H9 (cell line): ENCODE results near the gene DPP6. TPM values are rescaled to one million over a fixed set of nuclear protein-coding genes. Genes with fewer than 3 reads are reported as not detected.
"Not testable (repeated sequence)": the region's sequence is repeated elsewhere in the genome, so short reads cannot be mapped to it uniquely, and the experiment has no call there.

ENCODE experiments used
- DNase-seq: peaks from one replicate; pipeline ENCODE4 v3.0.0-alpha.2; 2017
- H2AFZ ChIP-seq: one replicate; pipeline ENCODE4 v1.6.1; 2013; ENCODE audit warnings: mild to moderate bottlenecking, low read length, control low read depth, moderate library complexity
- H2AK5ac ChIP-seq: 2 replicates; pipeline ENCODE4 v1.6.1; 2013; ENCODE audit warnings: low read length, control low read depth, mixed read lengths; ENCODE audit not compliant: insufficient read length
- H2BK120ac ChIP-seq: one replicate; pipeline ENCODE4 v1.6.1; 2013; ENCODE audit warnings: low read depth, mild to moderate bottlenecking, low read length, control low read depth, inconsistent platforms; ENCODE audit not compliant: poor library complexity, severe bottlenecking
- H2BK12ac ChIP-seq: 2 replicates; pipeline ENCODE4 v1.6.1; 2013; ENCODE audit warnings: low read length, control low read depth, mixed read lengths, low read depth; ENCODE audit not compliant: insufficient read length
- H2BK15ac ChIP-seq: 2 replicates; pipeline ENCODE4 v1.6.1; 2013; ENCODE audit warnings: low read depth, low read length, control low read depth
- H2BK20ac ChIP-seq: one replicate; pipeline ENCODE4 v1.6.1; 2013; ENCODE audit warnings: low read depth, mild to moderate bottlenecking, low read length, control low read depth, inconsistent platforms; ENCODE audit not compliant: poor library complexity, severe bottlenecking
- H2BK5ac ChIP-seq: 2 replicates; pipeline ENCODE4 v1.6.1; 2013; ENCODE audit warnings: low read length, control low read depth, mixed read lengths; ENCODE audit not compliant: insufficient read length
- H3K14ac ChIP-seq: 2 replicates; pipeline ENCODE4 v1.6.1; 2013; ENCODE audit warnings: low read length, control low read depth; ENCODE audit not compliant: insufficient read depth
- H3K18ac ChIP-seq: 2 replicates; pipeline ENCODE4 v1.6.1; 2013; ENCODE audit warnings: low read depth, mild to moderate bottlenecking, mixed read lengths, low read length, control low read depth; ENCODE audit not compliant: insufficient read length
- H3K23ac ChIP-seq: 2 replicates; pipeline ENCODE4 v1.6.1; 2013; ENCODE audit warnings: low read length, control low read depth, mixed read lengths, low read depth; ENCODE audit not compliant: insufficient read length
- H3K23me2 ChIP-seq: 2 replicates; pipeline ENCODE4 v1.6.1; 2013; ENCODE audit warnings: low read depth, mild to moderate bottlenecking, mixed read lengths, low read length, control low read depth; ENCODE audit not compliant: insufficient read length, poor library complexity, severe bottlenecking
- H3K27ac ChIP-seq: 2 replicates; pipeline ENCODE4 v1.5.1; 2013; ENCODE audit warnings: low read length, control low read depth, mixed read lengths, low read depth; ENCODE audit not compliant: insufficient read length
- H3K27me3 ChIP-seq: 2 replicates; pipeline ENCODE4 v1.6.1; 2013; ENCODE audit warnings: low read length, control low read depth, inconsistent platforms; ENCODE audit not compliant: insufficient read depth
- H3K4ac ChIP-seq: 2 replicates; pipeline ENCODE4 v1.6.1; 2013; ENCODE audit warnings: low read depth, mild to moderate bottlenecking, control low read depth, inconsistent platforms, low read length, moderate library complexity
- H3K4me1 ChIP-seq: 2 replicates; pipeline ENCODE4 v1.6.1; 2013; ENCODE audit warnings: low read length, control low read depth, inconsistent platforms; ENCODE audit not compliant: insufficient read depth
- H3K4me2 ChIP-seq: 2 replicates; pipeline ENCODE4 v1.6.1; 2013; ENCODE audit warnings: low read length, control low read depth, mixed read lengths; ENCODE audit not compliant: insufficient read length, insufficient read depth
- H3K56ac ChIP-seq: 2 replicates; pipeline ENCODE4 v1.6.1; 2013; ENCODE audit warnings: low read depth, mild to moderate bottlenecking, mixed read lengths, low read length, control low read depth; ENCODE audit not compliant: insufficient read length
- H3K79me1 ChIP-seq: 2 replicates; pipeline ENCODE4 v1.6.1; 2013; ENCODE audit warnings: low read depth, mild to moderate bottlenecking, moderate library complexity, low read length, control low read depth, inconsistent platforms; ENCODE audit not compliant: insufficient read depth, poor library complexity, severe bottlenecking
- H3K79me2 ChIP-seq: 2 replicates; pipeline ENCODE4 v1.6.1; 2013; ENCODE audit warnings: low read length, control low read depth, inconsistent platforms; ENCODE audit not compliant: insufficient read depth
- H3K9ac ChIP-seq: 2 replicates; pipeline ENCODE4 v1.6.1; 2013; ENCODE audit warnings: low read length, control low read depth, mixed read lengths; ENCODE audit not compliant: insufficient read length; ENCODE audit errors: extremely low read depth
- H3K9me3 ChIP-seq: one replicate; pipeline ENCODE4 v1.6.1; 2013; ENCODE audit warnings: low read depth, low read length, inconsistent platforms; ENCODE audit not compliant: control insufficient read depth
- H3T11ph ChIP-seq: one replicate; pipeline ENCODE4 v1.6.1; 2013; ENCODE audit warnings: mild to moderate bottlenecking, low read length, control low read depth, inconsistent platforms
- H4K20me1 ChIP-seq: one replicate; pipeline ENCODE4 v1.6.1; 2013; ENCODE audit not compliant: control insufficient read depth, insufficient read length, insufficient read depth
- H4K5ac ChIP-seq: 2 replicates; pipeline ENCODE4 v1.6.1; 2013; ENCODE audit warnings: low read depth, mild to moderate bottlenecking, mixed read lengths, low read length, control low read depth; ENCODE audit not compliant: insufficient read length
- H4K8ac ChIP-seq: replicated peaks from 2 replicates; pipeline ENCODE4 v1.6.1; 2013; ENCODE audit warnings: low read length, control low read depth, mixed read lengths, low read depth; ENCODE audit not compliant: insufficient read length
- H4K91ac ChIP-seq: 2 replicates; pipeline ENCODE4 v1.6.1; 2013; ENCODE audit warnings: low read depth, mild to moderate bottlenecking, moderate library complexity, mixed read lengths, low read length, control low read depth; ENCODE audit not compliant: insufficient read length
- H3K27ac Mint-ChIP-seq, 3 experiments: 2 replicates in 2 of 3; 3 replicates in 1 of 3; pipeline ENCODE4 v1.8.0; 2020 to 2021; ENCODE audit warnings: mixed read lengths in 3 of 3, mild to moderate bottlenecking in 1 of 3, moderate library complexity in 1 of 3
- H3K27me3 Mint-ChIP-seq: 2 replicates; pipeline ENCODE4 v1.8.0; 2021; ENCODE audit warnings: low read depth, mild to moderate bottlenecking, moderate library complexity, mixed read lengths
- H3K36me3 Mint-ChIP-seq, 3 experiments: 2 replicates in 2 of 3; 3 replicates in 1 of 3; pipeline ENCODE4 v1.8.0; 2020 to 2021; ENCODE audit warnings: low read depth in 3 of 3, mixed read lengths in 3 of 3; ENCODE audit not compliant: insufficient read depth in 1 of 3
- H3K4me1 Mint-ChIP-seq, 2 experiments: 2 replicates each; pipeline ENCODE4 v1.8.0; 2020; ENCODE audit warnings: mixed read lengths in 2 of 2
- H3K4me3 Mint-ChIP-seq, 2 experiments: 2 replicates in 1 of 2; 3 replicates in 1 of 2; pipeline ENCODE4 v1.8.0; 2020 to 2021; ENCODE audit warnings: mild to moderate bottlenecking in 2 of 2, mixed read lengths in 2 of 2, moderate library complexity in 1 of 2
- H3K9me3 Mint-ChIP-seq, 2 experiments: 2 replicates in 1 of 2; 3 replicates in 1 of 2; pipeline ENCODE4 v1.8.0; 2020; ENCODE audit warnings: mild to moderate bottlenecking in 2 of 2, mixed read lengths in 2 of 2, moderate library complexity in 1 of 2
- WGBS: extraction: QIAGEN DNeasy Blood & Tissue Kit; methylation state at CpG from one replicate; pipeline ENCODE4 v1.1.7; 2013; ENCODE audit warnings: missing lambda C conversion rate, low lambda C conversion rate, mixed read lengths; ENCODE audit not compliant: insufficient read length; ENCODE audit errors: extremely low coverage; 5-methylcytosine and 5-hydroxymethylcytosine counted together
- total RNA-seq: library from RNA; stranded (reverse); gene quantifications from 2 replicates; pipeline ENCODE4 v1.2.1, GENCODE V29; 2021
- TF ChIP-seq, protein P1 (sequence below): fragments of 200-600 bp; sonication (generic); conservative IDR thresholded peaks from 3 replicates; pipeline ENCODE4 v1.8.0; 2021; ENCODE audit warnings: antibody characterized with exemption, mild to moderate bottlenecking

The DPP6 gene
- total RNA-seq, 1 experiment from 2014 or later, result 4.5 TPM

DNA sequence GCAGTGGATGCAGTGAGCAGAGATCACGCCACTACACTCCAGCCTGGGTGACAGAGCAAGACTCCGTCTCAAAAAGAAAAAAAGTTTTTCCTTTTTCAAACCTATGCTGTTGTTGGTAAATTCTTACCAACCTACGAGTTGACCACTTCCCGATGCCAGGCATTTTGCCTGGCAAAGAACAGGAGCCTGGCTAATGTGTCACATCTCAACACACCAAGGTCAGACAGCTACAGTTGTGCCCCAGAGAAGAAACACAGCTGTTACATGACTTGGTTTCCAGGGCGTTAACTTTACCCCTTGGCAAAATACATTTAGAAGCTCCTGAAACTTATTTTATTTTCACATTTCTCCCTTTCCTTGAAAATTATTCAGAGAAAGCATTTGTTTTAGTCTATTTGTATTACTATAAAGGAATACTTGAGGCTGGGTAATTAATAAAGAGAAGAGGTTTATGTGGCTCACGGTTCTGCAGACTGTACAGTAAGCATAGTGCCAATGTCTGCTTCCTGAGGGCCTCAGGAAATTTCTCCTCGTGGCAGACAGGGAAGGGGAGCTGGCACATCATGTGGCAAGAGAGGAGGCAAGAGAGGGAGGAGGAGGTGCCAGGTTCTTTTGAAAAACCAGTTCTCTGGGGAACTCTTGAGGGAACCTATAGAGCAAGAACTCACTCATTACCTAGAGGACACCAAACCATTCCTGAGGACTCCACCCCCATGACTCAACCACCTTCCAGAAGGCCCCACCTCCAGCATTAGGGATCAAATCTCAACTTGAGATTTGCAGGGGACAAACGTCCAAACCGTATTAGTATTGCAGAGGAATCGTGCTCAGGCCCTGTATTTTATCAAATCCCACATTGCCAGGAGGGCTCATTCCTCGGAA, 867.4 kb downstream of the DPP6 start:
- no peak overlapping the region for H2BK120ac ChIP-seq
- H4K91ac ChIP-seq, result no peak overlapping the region
- no peaks in the 10 kb centered on the region for H3K79me2 ChIP-seq
- H3K9ac ChIP-seq, result no peak overlapping the region
- peaks cover 15% of the 10 kb centered on the region for H3K27me3 Mint-ChIP-seq
- H4K5ac ChIP-seq, result no peak overlapping the region
- no peak overlapping the region for H2BK12ac ChIP-seq
- no peak overlapping the region for H2AFZ ChIP-seq
- TF ChIP-seq, protein P1, sequence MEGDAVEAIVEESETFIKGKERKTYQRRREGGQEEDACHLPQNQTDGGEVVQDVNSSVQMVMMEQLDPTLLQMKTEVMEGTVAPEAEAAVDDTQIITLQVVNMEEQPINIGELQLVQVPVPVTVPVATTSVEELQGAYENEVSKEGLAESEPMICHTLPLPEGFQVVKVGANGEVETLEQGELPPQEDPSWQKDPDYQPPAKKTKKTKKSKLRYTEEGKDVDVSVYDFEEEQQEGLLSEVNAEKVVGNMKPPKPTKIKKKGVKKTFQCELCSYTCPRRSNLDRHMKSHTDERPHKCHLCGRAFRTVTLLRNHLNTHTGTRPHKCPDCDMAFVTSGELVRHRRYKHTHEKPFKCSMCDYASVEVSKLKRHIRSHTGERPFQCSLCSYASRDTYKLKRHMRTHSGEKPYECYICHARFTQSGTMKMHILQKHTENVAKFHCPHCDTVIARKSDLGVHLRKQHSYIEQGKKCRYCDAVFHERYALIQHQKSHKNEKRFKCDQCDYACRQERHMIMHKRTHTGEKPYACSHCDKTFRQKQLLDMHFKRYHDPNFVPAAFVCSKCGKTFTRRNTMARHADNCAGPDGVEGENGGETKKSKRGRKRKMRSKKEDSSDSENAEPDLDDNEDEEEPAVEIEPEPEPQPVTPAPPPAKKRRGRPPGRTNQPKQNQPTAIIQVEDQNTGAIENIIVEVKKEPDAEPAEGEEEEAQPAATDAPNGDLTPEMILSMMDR, result no peak
- H3K56ac ChIP-seq, result no peak overlapping the region
- no peaks in the 10 kb centered on the region for H4K20me1 ChIP-seq
- H2BK5ac ChIP-seq, result no peak overlapping the region
- no peak overlapping the region for H3K27ac Mint-ChIP-seq
- H3K23ac ChIP-seq, result no peak overlapping the region
- H4K8ac ChIP-seq, result no peak overlapping the region
- H2AK5ac ChIP-seq, result no peak overlapping the region
- peaks cover 0 to 3% of the 10 kb centered on the region in 2 experiments; a peak in 1 of 4 replicates for H3K4me1 Mint-ChIP-seq
- H3K23me2 ChIP-seq, result no peaks in the 10 kb centered on the region
- H2BK20ac ChIP-seq, result no peak overlapping the region
- no peak overlapping the region for H2BK15ac ChIP-seq
- H3K4me2 ChIP-seq, result no peak overlapping the region
- H3K4me1 ChIP-seq, result no peaks in the 10 kb centered on the region
- no CpG with 5 or more reads among the region's 11 CpGs for whole genome bisulfite sequencing
- DNase-seq, result no peak
- no peak overlapping the region for H3K4me3 Mint-ChIP-seq
- H3T11ph ChIP-seq, result no peak overlapping the region
- H3K18ac ChIP-seq, result no peak overlapping the region
- no peak overlapping the region for H3K27ac ChIP-seq
- H3K4ac ChIP-seq, result no peak overlapping the region
- H3K79me1 ChIP-seq, result no peaks in the 10 kb centered on the region
- H3K9me3 ChIP-seq, result no peaks in the 10 kb centered on the region
- no peak overlapping the region for H3K14ac ChIP-seq
- no peaks in the 10 kb centered on the region for H3K27me3 ChIP-seq
- peaks cover 0 to 5% of the 10 kb centered on the region in 2 experiments; a peak in 3 of 5 replicates for H3K9me3 Mint-ChIP-seq
- peaks cover 0 to 2% (median 0%) of the 10 kb centered on the region in 3 experiments; a peak in 2 of 7 replicates for H3K36me3 Mint-ChIP-seq

DNA sequence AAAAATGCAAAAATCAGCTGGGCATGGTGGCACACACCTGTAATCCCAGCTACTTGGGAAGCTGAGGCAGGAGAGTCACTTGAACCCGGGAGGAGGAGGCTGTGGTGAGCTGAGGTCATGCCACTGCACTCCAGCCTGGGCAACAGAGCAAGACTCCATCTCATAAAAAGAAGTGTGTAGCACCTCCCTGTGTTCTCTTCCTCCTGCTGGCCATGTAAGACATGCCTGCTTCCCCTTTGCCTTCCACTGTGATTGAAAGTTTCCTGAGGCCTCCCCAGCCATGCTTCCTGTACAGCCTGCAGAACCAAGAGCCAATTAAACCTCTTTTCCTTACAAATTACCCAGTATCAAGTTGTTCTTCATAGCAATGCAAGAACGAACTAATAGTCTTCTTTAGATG, 870.3 kb downstream of the DPP6 start:
- not testable (repeated sequence) for H2BK15ac ChIP-seq, H3K79me1 ChIP-seq, H2AK5ac ChIP-seq, H3K4ac ChIP-seq, H3K27ac ChIP-seq, H3K36me3 Mint-ChIP-seq, H3K9ac ChIP-seq, H3K27me3 ChIP-seq, H3K9me3 Mint-ChIP-seq, H2BK5ac ChIP-seq, H2BK20ac ChIP-seq, H3K4me1 Mint-ChIP-seq, H3K4me1 ChIP-seq, H2AFZ ChIP-seq, H3K9me3 ChIP-seq, H4K91ac ChIP-seq, H3K14ac ChIP-seq, H3K4me2 ChIP-seq, H4K5ac ChIP-seq, H3K79me2 ChIP-seq, H3K23me2 ChIP-seq, H3K56ac ChIP-seq, H2BK120ac ChIP-seq, H3K4me3 Mint-ChIP-seq, H4K8ac ChIP-seq, H3K27ac Mint-ChIP-seq, H3T11ph ChIP-seq, H3K27me3 Mint-ChIP-seq, H3K18ac ChIP-seq, H3K23ac ChIP-seq, H2BK12ac ChIP-seq, DNase-seq, H4K20me1 ChIP-seq
- no CpG with 5 or more reads among the region's 2 CpGs for WGBS
